HepG2 (cell line): ENCODE results near the gene CAMK1D. TPM values are rescaled to one million over a fixed set of nuclear protein-coding genes. Genes with fewer than 3 reads are reported as not detected.

Experiments used
- ATAC-seq: fragments of 200-7000 bp; cut with Tn5 transposase; 3 replicates; pipeline ENCODE4 v1.9.1; 2020; ENCODE audit warnings: mild to moderate bottlenecking, moderate library complexity
- BruUV-seq: library from RNA; stranded (reverse); fragments of 400-500 nt; replicated peaks from 2 replicates; lab custom pipeline; 2021; lab: Mats Ljungman, UMichigan
- CTCF ChIA-PET: fragments of 300-600 bp; formaldehyde crosslinking; extraction: SDS; loops from one replicate; lab custom pipeline; 2021; ENCODE audit warnings: low total read pairs, inconsistent platforms, low intra/inter-chr PET ratio; lab: Yijun Ruan, JAX
- POLR2A ChIA-PET: fragments of 350-600 bp; sonication (Branson Sonifier 250); formaldehyde crosslinking; loops from one replicate; lab custom pipeline; 2020; ENCODE audit warnings: antibody characterized with exemption, inconsistent platforms; lab: Yijun Ruan, JAX
- DNase-seq: peaks from one replicate; pipeline ENCODE4 v3.0.0-alpha.2; 2015; ENCODE audit warnings: low spot score
- FAIRE-seq: peaks from 3 replicates; lab custom pipeline; 2011; peaks lifted over from hg19 to GRCh38; lab: Jason Lieb, UNC
- H2AFZ ChIP-seq: one replicate; pipeline ENCODE4 v1.6.1; 2011; ENCODE audit warnings: low read length, inconsistent platforms
- H3K27ac ChIP-seq: fragments of 300-600 bp; 3 replicates; pipeline ENCODE4 v1.8.0; 2011; ENCODE audit warnings: mixed run types, mild to moderate bottlenecking, mixed read lengths, low read length, inconsistent platforms; ENCODE audit not compliant: insufficient read depth; ENCODE audit errors: extremely low read length
- H3K27me3 ChIP-seq, 2 experiments: fragments of 200-600 bp in 1 of 2; 2 replicates in 1 of 2; 3 replicates in 1 of 2; pipeline versions ENCODE4 v1.6.0 to v1.8.0; 2011; ENCODE audit warnings: low read length in 2 of 2, mild to moderate bottlenecking in 2 of 2, moderate library complexity in 2 of 2, inconsistent platforms in 1 of 2; ENCODE audit not compliant: insufficient read depth in 2 of 2, control insufficient read depth in 1 of 2
- H3K36me3 ChIP-seq, 2 experiments: fragments of 200-600 bp in 1 of 2; replicated peaks in 1 of 2; 2 replicates in 1 of 2; 3 replicates in 1 of 2; pipeline versions ENCODE4 v1.5.1 to v1.8.0; 2011; ENCODE audit warnings: low read length in 2 of 2, inconsistent platforms in 1 of 2; ENCODE audit not compliant: insufficient read depth in 2 of 2, control insufficient read depth in 1 of 2
- H3K4me1 ChIP-seq: 2 replicates; pipeline ENCODE4 v1.5.1; 2012; ENCODE audit warnings: low read length, inconsistent platforms; ENCODE audit not compliant: insufficient read depth
- H3K4me2 ChIP-seq: 2 replicates; pipeline ENCODE4 v1.6.0; 2011; ENCODE audit warnings: low read depth, low read length, inconsistent platforms
- H3K4me3 ChIP-seq, 3 experiments: fragments of 200-600 bp in 1 of 3; sonication (generic), shearing (Covaris generic) in 1 of 3; replicated peaks in 1 of 3; 2 replicates each; pipeline ENCODE4 v1.5.1; 2011 to 2016; ENCODE audit warnings: low read length in 3 of 3, inconsistent platforms in 2 of 3, low read depth in 2 of 3, mild to moderate bottlenecking in 2 of 3, control low read depth in 1 of 3, mixed read lengths in 1 of 3; ENCODE audit not compliant: insufficient read depth in 1 of 3
- H3K79me2 ChIP-seq: one replicate; pipeline ENCODE4 v1.6.1; 2011; ENCODE audit warnings: low read length, inconsistent platforms; ENCODE audit not compliant: insufficient read depth
- H3K9ac ChIP-seq: 2 replicates; pipeline ENCODE4 v1.6.0; 2011; ENCODE audit warnings: mild to moderate bottlenecking, low read depth, low read length, inconsistent platforms; ENCODE audit not compliant: insufficient read depth
- H3K9me3 ChIP-seq: 2 replicates; pipeline ENCODE4 v1.5.1; 2012; ENCODE audit warnings: mild to moderate bottlenecking, low read length
- H4K20me1 ChIP-seq: 2 replicates; pipeline ENCODE4 v1.6.0; 2011; ENCODE audit warnings: inconsistent platforms, mild to moderate bottlenecking, low read length, moderate library complexity; ENCODE audit not compliant: insufficient read depth
- FOXC1 ChIP-seq: sonication (generic); formaldehyde crosslinking; IDR thresholded peaks from 2 replicates; pipeline ENCODE4 v1.8.0; 2022; ENCODE audit warnings: mild to moderate bottlenecking, missing genetic modification reagents, borderline replicate concordance
- FOXK1 ChIP-seq: sonication (generic); formaldehyde crosslinking; IDR thresholded peaks from 2 replicates; pipeline ENCODE4 v1.4.0; 2020; ENCODE audit warnings: low read depth, missing genetic modification reagents, borderline replicate concordance
- HIC2 ChIP-seq: sonication (generic); formaldehyde crosslinking; IDR thresholded peaks from 2 replicates; pipeline ENCODE4 v1.9.0; 2022; ENCODE audit warnings: low read depth, missing genetic modification reagents
- KAT7 ChIP-seq: IDR thresholded peaks from 2 replicates; pipeline ENCODE4 v1.6.1; 2018; ENCODE audit warnings: borderline replicate concordance, missing compliant biosample characterization
- MYNN ChIP-seq: sonication (generic); formaldehyde crosslinking; IDR thresholded peaks from 2 replicates; pipeline ENCODE4 v1.4.0; 2020; ENCODE audit warnings: mild to moderate bottlenecking, low read depth, missing genetic modification reagents
- POLR2AphosphoS5 ChIP-seq: IDR thresholded peaks from 2 replicates; pipeline ENCODE4 v1.6.1; 2012; ENCODE audit warnings: low read depth, low read length
- RBAK ChIP-seq: sonication (generic); formaldehyde crosslinking; IDR thresholded peaks from 2 replicates; pipeline ENCODE4 v1.5.1; 2020; ENCODE audit warnings: mild to moderate bottlenecking, missing genetic modification reagents
- RBM22 ChIP-seq: fragments of 200-400 bp; formaldehyde crosslinking; optimal IDR thresholded peaks from 2 replicates; pipeline ENCODE3; 2017; ENCODE audit warnings: mild to moderate bottlenecking, low read length, moderate library complexity
- RFX1 ChIP-seq: fragments of 450-650 bp; IDR thresholded peaks from 2 replicates; pipeline ENCODE4 v1.6.1; 2017
- SMAD9 ChIP-seq: sonication (generic); formaldehyde crosslinking; IDR thresholded peaks from 2 replicates; pipeline ENCODE4 v1.5.1; 2020; ENCODE audit warnings: mild to moderate bottlenecking, missing genetic modification reagents
- SMC3 ChIP-seq: IDR thresholded peaks from 2 replicates; pipeline ENCODE4 v1.6.1; 2011; ENCODE audit warnings: low read length, improper control_type of control experiment
- TBX2 ChIP-seq: sonication (generic); formaldehyde crosslinking; IDR thresholded peaks from 2 replicates; pipeline ENCODE4 v1.5.0; 2020; ENCODE audit warnings: missing genetic modification reagents, mild to moderate bottlenecking, borderline replicate concordance
- TCF12 ChIP-seq, 2 experiments: fragments of 450-650 bp in 1 of 2; sonication (generic) in 1 of 2; formaldehyde crosslinking in 1 of 2; IDR thresholded peaks; 2 replicates each; pipeline versions ENCODE4 v1.6.1 to v1.8.0; 2017 to 2022; ENCODE audit warnings: antibody characterized with exemption in 1 of 2, mild to moderate bottlenecking in 1 of 2, missing genetic modification reagents in 1 of 2, moderate library complexity in 1 of 2
- TOPORS ChIP-seq: sonication (generic); formaldehyde crosslinking; IDR thresholded peaks from 2 replicates; pipeline ENCODE4 v1.8.0; 2023; ENCODE audit warnings: mild to moderate bottlenecking, missing genetic modification reagents
- ZNF414 ChIP-seq: sonication (generic); formaldehyde crosslinking; IDR thresholded peaks from 2 replicates; pipeline ENCODE4 v1.5.0; 2020; ENCODE audit warnings: missing genetic modification reagents
- ZNF430 ChIP-seq: sonication (generic); formaldehyde crosslinking; IDR thresholded peaks from 2 replicates; pipeline ENCODE4 v1.9.0; 2021; ENCODE audit warnings: mild to moderate bottlenecking, missing genetic modification reagents
- ZNF513 ChIP-seq: sonication (generic); formaldehyde crosslinking; conservative IDR thresholded peaks from 2 replicates; pipeline ENCODE4 v1.5.0; 2020; ENCODE audit warnings: missing genetic modification reagents
- ZNF7 ChIP-seq: IDR thresholded peaks from 2 replicates; pipeline ENCODE4 v1.6.1; 2016; ENCODE audit warnings: missing biosample characterization, missing genetic modification reagents
- ZSCAN22 ChIP-seq: sonication (generic); formaldehyde crosslinking; IDR thresholded peaks from 2 replicates; pipeline ENCODE4 v1.4.0; 2020; ENCODE audit warnings: mild to moderate bottlenecking, missing genetic modification reagents
- WGBS: methylation state at CpG from one replicate; pipeline ENCODE4 v1.1.6; 2017; ENCODE audit warnings: low lambda C conversion rate; 5-methylcytosine and 5-hydroxymethylcytosine counted together
- in situ Hi-C: cut with HindIII; loops from 2 replicates; pipeline ENCODE4 v1.10.0; 2017; ENCODE audit warnings: low pct_unique_long_range_greater_than_20kb; ENCODE audit not compliant: extremely low pct_ligation_motif_present
- intact Hi-C: fragments of 100-400 bp; cut with micrococcal nuclease; formaldehyde crosslinking; loops from one replicate; pipeline ENCODE4 v1.10.0; 2022; ENCODE audit not compliant: unreplicated experiment
- polyA plus RNA-seq, 8 experiments: library from polyadenylated mRNA; depleted of rRNA in 3 of 8; stranded (reverse) in 7 of 8; unstranded in 1 of 8; fragments of >200 nt; fragmentation: Illumina TruSeq in 4 of 8; extraction: Trizol in 4 of 8; gene quantifications; 2 replicates each; pipeline versions ENCODE4 v1.2.1 to v1.2.3, GENCODE V29; 2011 to 2016; ENCODE audit warnings: low read depth in 4 of 8, missing spikeins in 1 of 8, mixed read lengths in 1 of 8; ENCODE audit not compliant: insufficient read depth in 1 of 8
- total RNA-seq, 5 experiments: library from RNA; depleted of rRNA; stranded (reverse); fragments of >200 nt; fragmentation: Illumina TruSeq; extraction: Trizol; gene quantifications; 2 replicates each; pipeline ENCODE4 v1.2.3, GENCODE V29; 2016; ENCODE audit warnings: low read depth in 1 of 5

Gene CAMK1D
- total and polyA plus RNA-seq, 2 of the 13 experiments (the other 11 are each of a cell fraction or from before 2014, with no cell fraction given): under 0.01 TPM; not detected in 1

GRCh38 chr10:12465385-12466136, 116.2 kb downstream of the CAMK1D start (continued):
- TF ChIP-seq TOPORS (CRISPR knock-in tag): no peak
- no peak for TF ChIP-seq KAT7 (CRISPR knock-in tag)
- no peak for TF ChIP-seq ZNF513 (CRISPR knock-in tag)
- no peak for TF ChIP-seq ZNF414

GRCh38 chr10:12466704-12467305, 117.5 kb downstream of the CAMK1D start:
- DNase-seq (no peak), FAIRE-seq (no peak), ATAC-seq (no peak)
- ChIA-PET POLR2A (no interaction called here), CTCF (no interaction called here)
- Histone ChIP-seq H3K4me2 (no peak overlapping the region), H2AFZ (no peak overlapping the region), H4K20me1 (no peaks in the 10 kb centered on the region), H3K36me3 (no peaks in the 10 kb centered on the region), H3K9ac (no peak overlapping the region), H3K27ac (no peak overlapping the region), H3K9me3 (no peaks in the 10 kb centered on the region), H3K79me2 (no peaks in the 10 kb centered on the region), H3K4me1 (peaks cover 11% of the 10 kb centered on the region), H3K4me3 (no peak overlapping the region), H3K27me3 (peaks cover 0 to 12% of the 10 kb centered on the region in 2 experiments; a peak in 1 of 5 replicates)
- intact Hi-C loops: no loop called here
- 50% methylated on average over 13 of the region's 17 CpGs for WGBS
- no TSS peak for BruUV-seq
- in situ Hi-C loops: no loop called here
- TF ChIP-seq SMAD9 (CRISPR knock-in tag): no peak
- TF ChIP-seq TCF12 (IDR thresholded peaks at IDR 0.05): no peak
- TF ChIP-seq TCF12 (CRISPR knock-in tag; IDR thresholded peaks at IDR 0.05): no peak
- no peak for TF ChIP-seq ZNF7
- no peak for TF ChIP-seq ZNF430 (CRISPR knock-in tag)
- TF ChIP-seq FOXK1 (CRISPR knock-in tag): no peak
- no peak for TF ChIP-seq FOXC1 (CRISPR knock-in tag)
- no peak for TF ChIP-seq RBM22
- TF ChIP-seq SMC3: no peak
- no peak for TF ChIP-seq MYNN (CRISPR knock-in tag)
- no peak for TF ChIP-seq POLR2AphosphoS5
- TF ChIP-seq ZSCAN22 (CRISPR knock-in tag): no peak
- no peak for TF ChIP-seq RBAK (CRISPR knock-in tag)
- no peak for TF ChIP-seq TBX2 (CRISPR knock-in tag)
- no peak for TF ChIP-seq RFX1
- TF ChIP-seq HIC2: no peak
